NB4 (cell line): ENCODE measurements around the gene CLASRP.
A peak's percentile ranks its signal among the peaks of the same experiment; 100 is the strongest.

Source experiments
- DNase-seq: peaks from one replicate; pipeline ENCODE4 v3.0.0; 2010; ENCODE audit warnings: low read depth
- H3K4me3 ChIP-seq: one replicate; pipeline ENCODE4 v1.5.1; 2011; ENCODE audit warnings: mild to moderate bottlenecking, low read depth, low read length, moderate library complexity
- MYC ChIP-seq: IDR thresholded peaks from 2 replicates; pipeline ENCODE4 v1.6.1; 2011; ENCODE audit warnings: low read depth, low read length
- POLR2A ChIP-seq: IDR thresholded peaks from 2 replicates; pipeline ENCODE4 v1.6.1; 2011; ENCODE audit warnings: mild to moderate bottlenecking; ENCODE audit not compliant: insufficient read length; ENCODE audit errors: extremely low read depth
- TF ChIP-seq, protein P1 (sequence below): IDR thresholded peaks from one replicate; pipeline ENCODE4 v1.5.1; 2012; ENCODE audit warnings: low read depth, low read length
- TF ChIP-seq, protein P2 (sequence below): IDR thresholded peaks from 2 replicates; pipeline ENCODE4 v1.6.1; 2011; ENCODE audit warnings: low read depth, low read length

The CLASRP gene, protein sequence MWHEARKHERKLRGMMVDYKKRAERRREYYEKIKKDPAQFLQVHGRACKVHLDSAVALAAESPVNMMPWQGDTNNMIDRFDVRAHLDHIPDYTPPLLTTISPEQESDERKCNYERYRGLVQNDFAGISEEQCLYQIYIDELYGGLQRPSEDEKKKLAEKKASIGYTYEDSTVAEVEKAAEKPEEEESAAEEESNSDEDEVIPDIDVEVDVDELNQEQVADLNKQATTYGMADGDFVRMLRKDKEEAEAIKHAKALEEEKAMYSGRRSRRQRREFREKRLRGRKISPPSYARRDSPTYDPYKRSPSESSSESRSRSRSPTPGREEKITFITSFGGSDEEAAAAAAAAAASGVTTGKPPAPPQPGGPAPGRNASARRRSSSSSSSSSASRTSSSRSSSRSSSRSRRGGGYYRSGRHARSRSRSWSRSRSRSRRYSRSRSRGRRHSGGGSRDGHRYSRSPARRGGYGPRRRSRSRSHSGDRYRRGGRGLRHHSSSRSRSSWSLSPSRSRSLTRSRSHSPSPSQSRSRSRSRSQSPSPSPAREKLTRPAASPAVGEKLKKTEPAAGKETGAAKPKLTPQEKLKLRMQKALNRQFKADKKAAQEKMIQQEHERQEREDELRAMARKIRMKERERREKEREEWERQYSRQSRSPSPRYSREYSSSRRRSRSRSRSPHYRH

GRCh38 chr19:45038931-45039893 is at the start of gene CLASRP:
CLASRP (plus strand) TSS chr19:45039045; CDS start chr19:45040213, 1,168 bp downstream.
- TF ChIP-seq, protein P1, sequence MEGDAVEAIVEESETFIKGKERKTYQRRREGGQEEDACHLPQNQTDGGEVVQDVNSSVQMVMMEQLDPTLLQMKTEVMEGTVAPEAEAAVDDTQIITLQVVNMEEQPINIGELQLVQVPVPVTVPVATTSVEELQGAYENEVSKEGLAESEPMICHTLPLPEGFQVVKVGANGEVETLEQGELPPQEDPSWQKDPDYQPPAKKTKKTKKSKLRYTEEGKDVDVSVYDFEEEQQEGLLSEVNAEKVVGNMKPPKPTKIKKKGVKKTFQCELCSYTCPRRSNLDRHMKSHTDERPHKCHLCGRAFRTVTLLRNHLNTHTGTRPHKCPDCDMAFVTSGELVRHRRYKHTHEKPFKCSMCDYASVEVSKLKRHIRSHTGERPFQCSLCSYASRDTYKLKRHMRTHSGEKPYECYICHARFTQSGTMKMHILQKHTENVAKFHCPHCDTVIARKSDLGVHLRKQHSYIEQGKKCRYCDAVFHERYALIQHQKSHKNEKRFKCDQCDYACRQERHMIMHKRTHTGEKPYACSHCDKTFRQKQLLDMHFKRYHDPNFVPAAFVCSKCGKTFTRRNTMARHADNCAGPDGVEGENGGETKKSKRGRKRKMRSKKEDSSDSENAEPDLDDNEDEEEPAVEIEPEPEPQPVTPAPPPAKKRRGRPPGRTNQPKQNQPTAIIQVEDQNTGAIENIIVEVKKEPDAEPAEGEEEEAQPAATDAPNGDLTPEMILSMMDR = no peak
- TF ChIP-seq, protein P2, sequence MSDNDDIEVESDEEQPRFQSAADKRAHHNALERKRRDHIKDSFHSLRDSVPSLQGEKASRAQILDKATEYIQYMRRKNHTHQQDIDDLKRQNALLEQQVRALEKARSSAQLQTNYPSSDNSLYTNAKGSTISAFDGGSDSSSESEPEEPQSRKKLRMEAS = peak; percentile 42
- peak; percentile 61 for TF ChIP-seq MYC
- peak; percentile 80 for TF ChIP-seq POLR2A
- peak; percentile 83 for DNase-seq

DNA sequence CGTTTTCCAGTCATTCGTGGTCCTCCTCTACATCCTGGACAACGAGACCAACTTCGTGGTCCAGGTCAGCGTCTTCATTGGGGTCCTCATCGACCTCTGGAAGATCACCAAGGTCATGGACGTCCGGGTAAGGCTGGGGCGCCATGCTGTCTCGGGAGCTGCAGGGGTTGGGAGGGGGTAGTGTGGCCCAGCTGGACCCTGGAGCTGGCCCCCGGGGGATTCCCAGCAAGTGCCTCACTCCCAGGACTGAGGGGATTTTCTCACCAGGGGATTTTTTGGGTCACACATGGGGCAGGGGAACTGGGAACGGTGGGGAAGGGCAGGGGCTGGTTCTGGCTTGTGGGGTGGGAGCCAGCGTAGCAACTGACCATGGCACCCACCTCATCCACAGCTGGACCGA is 48.4 kb upstream of the CLASRP start:
- TF ChIP-seq, protein P1 = no peak
- TF ChIP-seq MYC (no peak), POLR2A (no peak)
- TF ChIP-seq, protein P2 = no peak
- H3K4me3 ChIP-seq = no peak overlapping the region
- DNase-seq = no peak

More at GRCh38 chr19:45038931-45039893, at the start of gene CLASRP:
- peak within 1 kb of the TSS; percentile 75 for H3K4me3 ChIP-seq

DNA sequence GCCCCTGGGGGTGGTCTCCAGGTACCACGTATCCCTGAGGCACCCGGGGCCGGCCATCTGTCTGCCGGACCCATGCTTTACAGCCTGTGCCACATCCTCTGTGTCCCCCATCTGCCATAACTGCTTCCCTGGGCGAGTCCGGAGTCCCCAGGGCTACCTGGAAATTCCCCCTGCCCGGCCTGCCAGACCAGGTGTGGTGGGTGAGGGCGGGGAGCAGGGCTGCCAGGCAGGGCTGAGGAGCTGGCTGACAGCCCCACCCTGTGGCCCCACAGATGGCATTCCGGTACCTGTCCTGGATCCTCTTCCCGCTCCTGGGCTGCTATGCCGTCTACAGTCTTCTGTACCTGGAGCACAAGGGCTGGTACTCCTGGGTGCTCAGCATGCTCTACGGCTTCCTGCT is 47.9 kb upstream of the CLASRP start:
- TF ChIP-seq, protein P2 = no peak
- TF ChIP-seq, protein P1 = no peak
- no peak for TF ChIP-seq MYC
- no peak for TF ChIP-seq POLR2A

GRCh38 chr19:44992336-44993163 is 46.3 kb upstream of the CLASRP start:
- no peak overlapping the region for H3K4me3 ChIP-seq
- DNase-seq = no peak
- TF ChIP-seq POLR2A (no peak), MYC (no peak)
- TF ChIP-seq, protein P1 = no peak
- TF ChIP-seq, protein P2 = no peak

More for the DNA sequence above, 47.9 kb upstream of the CLASRP start:
- H3K4me3 ChIP-seq = no peak overlapping the region
- no peak for DNase-seq

DNA sequence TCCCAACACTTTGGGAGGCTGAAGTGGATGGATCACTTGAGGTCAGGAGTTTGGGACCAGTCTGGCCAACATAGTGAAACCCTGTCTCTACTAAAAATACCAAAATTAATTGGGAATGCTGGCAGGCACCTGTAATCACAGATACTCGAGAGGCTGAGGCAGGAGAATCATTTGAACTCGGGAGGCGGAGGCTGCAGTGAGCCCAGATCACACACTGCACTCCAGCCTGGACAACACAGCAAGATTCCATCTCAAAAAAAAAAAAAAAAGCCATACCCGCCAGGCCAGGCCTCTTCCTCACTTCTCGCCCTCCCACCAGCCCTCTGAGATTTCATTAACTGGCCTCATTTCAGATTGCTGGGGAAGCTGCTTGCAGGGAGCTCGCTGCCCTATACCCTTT is 45.3 kb upstream of the CLASRP start:
- TF ChIP-seq, protein P2 = no peak
- TF ChIP-seq MYC (no peak), POLR2A (no peak)
- TF ChIP-seq, protein P1 = no peak
- no peak for DNase-seq
- no peak overlapping the region for H3K4me3 ChIP-seq
